Suppressor macrophage (primary cell): Measurements from ENCODE around the gene RASA1.
"Not testable (repeated sequence)": the region's sequence is repeated elsewhere in the genome, so short reads cannot be mapped to it uniquely, and the experiment has no call there.

Source experiments
- DNase-seq, 4 experiments: peaks; one replicate each; pipeline ENCODE4 v3.0.0-alpha.2; 2020 to 2022

The RASA1 gene

DNA sequence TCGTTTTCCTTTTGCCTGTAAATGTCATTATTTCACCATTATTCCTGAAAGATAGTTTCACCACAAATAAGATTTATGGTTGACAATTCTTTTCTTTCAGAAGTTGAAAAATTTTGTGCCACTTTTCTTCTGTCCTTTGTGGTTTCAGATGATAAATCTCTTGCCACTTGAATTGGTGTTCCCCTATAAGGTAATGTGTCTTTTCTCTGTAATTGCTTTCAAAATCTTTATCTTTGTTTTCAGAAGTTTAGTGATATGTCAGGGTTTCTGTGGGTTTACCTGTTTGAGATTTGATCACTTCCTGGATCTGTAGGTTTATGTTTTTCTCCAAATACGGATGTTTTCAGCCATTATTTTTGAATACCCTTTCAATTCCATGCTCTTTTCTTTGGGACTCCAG, 14.6 kb downstream of the RASA1 start:
- no peak for DNase-seq

- not testable (repeated sequence) for DNase-seq
Measured at GRCh38 chr5:87287266-87287665, 19.6 kb downstream of the RASA1 start.

GRCh38 chr5:87298692-87299362, 31.1 kb downstream of the RASA1 start:
- peak; percentile 35 to 87 (median 68) for DNase-seq

DNA sequence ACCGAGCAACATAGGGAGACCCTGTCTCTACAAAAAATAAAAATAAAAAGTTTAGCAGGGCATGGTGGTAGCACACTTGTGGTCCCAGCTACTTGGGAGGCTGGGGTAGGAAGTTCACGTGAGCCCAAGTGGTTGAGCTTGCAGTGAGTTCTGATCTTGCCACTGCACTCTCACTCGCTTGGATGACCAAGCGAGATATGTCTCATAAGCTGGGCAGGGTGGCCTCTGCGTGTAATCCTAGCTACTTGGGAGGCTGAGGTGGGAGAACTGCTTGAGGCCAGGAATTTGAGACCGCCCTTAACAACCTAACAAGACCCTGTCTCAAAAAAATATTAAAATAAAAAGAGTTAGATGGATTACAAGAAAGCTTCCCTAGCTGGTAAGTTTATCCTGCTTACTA, 32.5 kb downstream of the RASA1 start:
- peak in 1 of 4 experiments; percentile 24 for DNase-seq

DNA sequence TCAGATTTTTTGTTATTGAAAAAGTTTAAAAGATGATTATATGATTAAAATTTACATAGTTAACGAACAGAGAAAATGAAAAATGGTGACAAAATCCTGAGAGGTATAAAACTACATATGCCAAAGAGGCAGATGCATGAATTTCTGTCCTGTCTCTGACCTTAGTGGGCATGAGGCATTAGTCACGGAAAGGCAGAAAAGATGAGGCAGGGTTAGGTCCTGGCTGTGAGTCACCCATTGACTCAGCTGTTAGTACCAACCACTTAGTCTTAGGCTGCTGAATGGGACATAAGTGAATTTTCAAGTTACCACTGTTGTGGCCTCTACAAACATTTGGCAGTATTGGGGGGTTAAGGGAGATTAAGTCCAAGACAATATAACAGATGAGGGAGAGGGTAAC, 33.1 kb downstream of the RASA1 start:
- peak; percentile 72 to 91 (median 81) for DNase-seq

DNA sequence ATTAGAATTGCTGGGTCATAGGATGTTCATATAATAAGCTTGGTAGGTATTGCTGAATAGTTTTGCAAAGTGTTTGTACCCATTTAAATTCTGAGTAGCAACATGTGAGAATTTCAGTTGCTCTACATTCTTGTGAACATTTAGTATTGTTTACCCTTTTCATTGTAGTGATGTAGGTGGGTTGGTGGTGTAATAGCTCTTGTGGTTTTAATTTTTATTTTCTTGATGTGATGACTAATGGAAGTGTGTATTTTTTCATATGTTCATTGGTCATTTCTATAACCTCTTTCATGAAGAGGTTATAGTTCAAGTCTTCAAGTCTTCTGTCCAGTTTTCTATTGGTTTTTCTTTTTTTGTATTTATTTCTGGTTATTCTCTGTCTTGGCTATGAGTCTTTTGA, 34.4 kb downstream of the RASA1 start:
- peak in 2 of 4 experiments; percentile 40 to 63 for DNase-seq

DNA sequence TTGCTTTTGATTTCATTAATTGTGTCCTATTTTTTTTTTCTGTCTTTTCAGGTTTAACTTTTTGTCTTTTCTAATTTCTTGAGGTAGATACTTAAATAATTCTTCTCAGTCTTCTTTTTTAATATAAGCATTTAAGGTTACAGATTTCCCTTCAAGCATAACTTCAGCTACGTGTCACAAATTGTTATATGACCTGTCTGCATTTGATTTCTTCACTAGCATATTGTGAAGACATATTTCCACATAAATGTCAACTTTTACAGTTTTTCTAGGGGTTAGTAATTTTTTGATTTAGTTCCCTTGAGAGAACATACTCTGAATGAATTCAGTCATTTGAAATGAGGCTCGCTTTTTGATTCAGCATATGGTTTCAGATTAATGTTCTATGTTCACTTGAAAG, 35.6 kb downstream of the RASA1 start:
- DNase-seq: no peak

DNA sequence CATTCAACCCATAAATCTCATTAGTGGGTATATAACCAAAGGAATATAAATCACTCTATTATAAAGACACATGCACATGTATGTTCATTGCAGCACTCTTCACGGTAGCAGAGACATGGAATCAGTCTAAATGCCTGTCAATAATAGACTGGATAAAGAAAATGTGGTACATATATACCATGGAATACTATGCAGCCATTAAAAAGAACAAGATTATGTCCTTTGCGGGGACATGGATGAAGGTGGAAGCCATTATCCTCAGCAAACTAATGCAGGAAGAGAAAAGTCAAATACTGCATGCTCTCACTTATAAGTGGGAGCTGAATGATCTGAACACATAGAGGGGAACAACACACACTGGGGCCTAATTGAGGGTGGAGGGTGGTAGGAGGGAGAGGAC, 38.4 kb downstream of the RASA1 start:
- DNase-seq: not testable (repeated sequence)

- DNase-seq: no peak
Measured at GRCh38 chr5:87307796-87308423, 40.2 kb downstream of the RASA1 start.

GRCh38 chr5:87311405-87312279, 44.0 kb downstream of the RASA1 start:
- DNase-seq: no peak

- DNase-seq: peak in 3 of 4 experiments; percentile 29 to 55 (median 54)
Measured at GRCh38 chr5:87313216-87313615, 45.5 kb downstream of the RASA1 start.

DNA sequence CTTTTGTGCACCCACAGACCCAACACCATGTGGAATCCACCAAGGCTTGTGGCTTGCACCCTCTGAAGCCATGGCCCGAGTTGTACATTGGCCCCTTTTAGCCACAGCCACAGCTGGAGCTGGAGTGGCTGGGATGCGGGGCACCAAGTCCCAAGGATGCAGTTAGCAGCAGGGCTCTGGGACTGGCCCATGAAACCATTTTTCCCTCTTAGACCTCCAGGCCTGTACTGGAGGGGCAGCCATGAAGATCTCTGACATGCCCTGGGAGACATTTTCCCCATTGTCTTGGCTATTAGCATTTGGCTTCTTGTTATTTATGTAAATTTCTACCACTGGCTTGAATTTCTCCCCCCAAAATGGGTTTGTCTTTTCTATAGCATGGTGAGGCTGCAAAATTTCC, 51.8 kb downstream of the RASA1 start:
- no peak for DNase-seq

DNA sequence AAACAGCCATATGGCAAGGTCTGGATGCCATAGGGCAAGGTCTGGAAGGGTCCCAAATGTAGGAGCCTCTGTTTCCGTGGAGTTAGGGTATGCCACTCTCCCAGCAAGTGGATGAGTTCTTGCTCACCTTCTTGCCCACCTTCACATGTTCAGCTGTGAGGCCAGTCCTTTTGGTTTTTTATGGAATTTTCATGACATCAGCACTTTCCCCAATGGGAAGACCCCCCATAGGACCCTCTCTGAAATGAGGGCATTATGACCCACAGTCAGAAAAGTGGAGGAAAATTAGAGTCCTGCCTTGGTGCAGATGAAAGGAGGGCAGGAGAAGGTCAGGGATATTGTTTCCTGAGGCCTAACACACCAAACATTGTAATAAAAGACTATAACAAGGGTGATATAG, 53.9 kb downstream of the RASA1 start:
- no peak for DNase-seq

DNA sequence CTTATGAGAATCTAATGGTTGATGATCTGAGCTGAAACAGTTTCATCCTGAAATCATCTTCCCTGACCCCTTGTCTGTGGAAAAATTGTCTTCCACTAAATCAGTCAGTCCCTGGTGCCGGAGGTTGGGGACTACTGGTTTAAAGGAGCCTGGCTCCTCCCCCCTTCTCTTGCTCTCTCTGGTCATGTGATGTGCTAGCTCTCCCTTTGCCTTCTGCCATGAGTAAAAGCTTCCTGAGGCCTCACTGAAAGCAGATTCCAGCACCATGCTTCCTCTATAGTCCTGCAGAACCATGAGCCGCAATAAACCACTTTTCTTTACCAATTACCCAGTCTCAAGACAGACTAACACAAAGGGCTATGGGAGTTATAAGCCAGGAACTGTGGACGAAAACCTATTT, 54.7 kb downstream of the RASA1 start:
- DNase-seq: no peak

GRCh38 chr5:87327998-87328397, 60.3 kb downstream of the RASA1 start:
- DNase-seq: no peak

GRCh38 chr5:87329114-87329513, 61.4 kb downstream of the RASA1 start:
- DNase-seq: no peak

DNA sequence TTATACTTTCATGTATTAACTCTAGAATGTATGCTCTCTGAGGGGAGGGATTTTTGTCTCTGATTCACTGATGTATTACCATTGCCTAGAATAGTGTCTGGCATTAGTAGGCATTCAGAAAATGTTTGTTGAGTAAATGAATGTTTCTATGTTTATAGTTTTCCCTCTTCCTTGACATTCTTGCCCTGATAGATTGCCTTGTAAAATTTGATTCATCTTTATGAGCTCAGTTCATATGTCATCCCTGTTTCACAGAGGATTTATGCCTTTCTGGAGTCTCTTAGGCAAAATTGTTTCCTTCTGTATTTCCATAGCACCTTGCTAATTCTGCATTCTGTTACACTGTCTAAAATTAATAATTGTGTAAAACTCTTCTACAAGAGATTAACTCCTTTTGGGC, 72.3 kb downstream of the RASA1 start:
- DNase-seq: no peak

GRCh38 chr5:87340716-87341115, 73.0 kb downstream of the RASA1 start:
- peak in 2 of 4 experiments; percentile 29 to 43 for DNase-seq

GRCh38 chr5:87347272-87347671, 79.6 kb downstream of the RASA1 start:
- no peak for DNase-seq

DNA sequence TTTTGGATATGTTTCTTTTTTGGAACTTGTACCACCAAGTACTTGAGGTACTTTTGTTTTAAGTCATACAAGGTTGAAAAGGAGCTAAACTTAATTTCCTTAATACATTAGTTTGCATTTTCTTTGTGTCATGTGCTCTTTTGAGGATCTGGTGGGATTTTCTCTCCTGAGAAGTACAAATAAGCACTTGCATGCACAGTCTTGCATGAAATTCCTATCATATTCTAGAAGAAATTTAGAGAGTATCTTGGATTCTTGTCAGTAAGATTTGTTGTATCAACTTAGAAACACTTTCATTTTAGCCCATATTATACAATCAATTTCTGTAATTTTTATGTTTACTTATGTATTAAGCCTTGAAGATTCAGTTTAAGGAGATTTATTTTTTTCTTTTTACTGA, 80.2 kb downstream of the RASA1 start:
- no peak for DNase-seq

GRCh38 chr5:87354496-87354895, 86.8 kb downstream of the RASA1 start:
- DNase-seq: no peak

GRCh38 chr5:87359106-87359505, 91.4 kb downstream of the RASA1 start:
- DNase-seq: no peak

DNA sequence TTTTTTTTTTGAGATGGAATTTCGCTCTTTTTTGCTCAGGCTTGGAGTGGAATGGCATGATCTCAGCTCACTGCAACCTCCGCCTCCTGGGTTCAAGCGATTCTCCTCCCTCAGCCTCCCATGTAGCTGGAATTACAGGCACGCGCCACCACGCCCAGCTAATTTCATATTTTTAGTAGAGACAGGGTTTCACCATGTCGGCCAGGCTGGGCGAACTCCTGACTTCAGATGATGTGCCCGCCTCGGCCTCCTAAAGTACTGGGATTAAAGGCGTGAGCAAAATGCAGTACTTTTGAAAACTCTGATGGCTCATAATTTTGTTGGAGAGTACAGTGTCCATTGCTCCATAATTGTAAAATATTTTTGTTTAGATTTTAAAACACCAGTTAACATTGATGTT, 92.4 kb downstream of the RASA1 start:
- DNase-seq: no peak

- no peak for DNase-seq
Measured at GRCh38 chr5:87361031-87361445, 93.4 kb downstream of the RASA1 start.
